CD4-positive, alpha-beta memory T cell (primary cell): ENCODE results near the gene SLC41A3. TPM values are rescaled to one million over a fixed set of nuclear protein-coding genes. Genes with fewer than 3 reads are reported as not detected.

Experiments used
- CTCF ChIA-PET: fragments of 350-600 bp; sonication (Branson Sonifier 250); formaldehyde crosslinking; loops from one replicate; lab custom pipeline; 2021; ENCODE audit warnings: inconsistent platforms; ENCODE audit not compliant: partially characterized antibody; lab: Charles Lee
- POLR2A ChIA-PET: fragments of 350-600 bp; sonication (Branson Sonifier 250); formaldehyde crosslinking; loops from one replicate; lab custom pipeline; 2021; ENCODE audit not compliant: partially characterized antibody; lab: Charles Lee
- DNase-seq, 5 donors: peaks; one replicate each; pipeline versions ENCODE4 v3.0.0 to v3.0.0-alpha.2; 2020 to 2022; ENCODE audit warnings: mixed read lengths in 1 of 5
- H3K27ac ChIP-seq: one replicate; pipeline ENCODE4 v1.7.0; 2013; ENCODE audit warnings: low read depth, low read length
- H3K27me3 ChIP-seq: 2 replicates; pipeline ENCODE4 v1.7.0; 2013; ENCODE audit warnings: mild to moderate bottlenecking, low read length, moderate library complexity; ENCODE audit not compliant: insufficient read depth
- H3K36me3 ChIP-seq: 2 replicates; pipeline ENCODE4 v1.7.0; 2013; ENCODE audit warnings: mild to moderate bottlenecking, low read length, moderate library complexity; ENCODE audit not compliant: insufficient read depth
- H3K4me1 ChIP-seq: 2 replicates; pipeline ENCODE4 v1.7.0; 2013; ENCODE audit warnings: mild to moderate bottlenecking, low read length, moderate library complexity; ENCODE audit not compliant: insufficient read depth
- H3K4me3 ChIP-seq, 2 donors: one replicate each; pipeline ENCODE4 v1.7.0; 2013; ENCODE audit warnings: low read length in 2 of 2, mild to moderate bottlenecking in 1 of 2
- H3K9me3 ChIP-seq, 2 donors: one replicate each; pipeline ENCODE4 v1.7.0; 2013; ENCODE audit warnings: low read length in 2 of 2, control low read depth in 1 of 2; ENCODE audit not compliant: control insufficient read depth in 1 of 2
- H3K27ac Mint-ChIP-seq, 7 donors: one replicate each; pipeline ENCODE4 v1.8.0; 2020 to 2021; ENCODE audit warnings: mixed read lengths in 7 of 7, mild to moderate bottlenecking in 6 of 7, inconsistent platforms in 3 of 7, moderate library complexity in 3 of 7
- H3K27me3 Mint-ChIP-seq, 2 donors: one replicate each; pipeline ENCODE4 v1.8.0; 2020 to 2021; ENCODE audit warnings: mixed read lengths in 2 of 2
- H3K36me3 Mint-ChIP-seq, 2 donors: one replicate each; pipeline ENCODE4 v1.8.0; 2020 to 2021; ENCODE audit warnings: mixed read lengths in 2 of 2, inconsistent platforms in 1 of 2, mild to moderate bottlenecking in 1 of 2
- H3K4me1 Mint-ChIP-seq, 4 donors: one replicate each; pipeline ENCODE4 v1.8.0; 2020 to 2021; ENCODE audit warnings: mixed read lengths in 4 of 4, mild to moderate bottlenecking in 1 of 4
- H3K4me3 Mint-ChIP-seq, 8 donors: one replicate each; pipeline ENCODE4 v1.8.0; 2020 to 2021; ENCODE audit warnings: mixed read lengths in 8 of 8, mild to moderate bottlenecking in 7 of 8, moderate library complexity in 6 of 8, inconsistent platforms in 3 of 8
- H3K9me3 Mint-ChIP-seq, 8 donors: one replicate each; pipeline ENCODE4 v1.8.0; 2020 to 2021; ENCODE audit warnings: mixed read lengths in 8 of 8, mild to moderate bottlenecking in 5 of 8, inconsistent platforms in 3 of 8, moderate library complexity in 1 of 8
- intact Hi-C: fragments of 100-400 bp; cut with micrococcal nuclease; formaldehyde crosslinking; loops from one replicate; pipeline ENCODE4 v1.15.1; 2023
- polyA plus RNA-seq, 2 donors: library from polyadenylated mRNA; unstranded; fragments of 300-500 nt; fragmentation: Illumina TruSeq; gene quantifications; one replicate each; pipeline ENCODE4 v1.2.3, GENCODE V29; 2021
- total RNA-seq, 2 experiments: library from RNA; stranded (reverse); gene quantifications; one replicate each; pipeline ENCODE4 v1.2.3, GENCODE V29; 2021

SLC41A3 gene
- total and polyA plus RNA-seq, 4 experiments from 2014 or later, result 22.5 to 41.2 (median 32.8) TPM

GRCh38 chr3:126109146-126109879 lies 25.4 kb upstream of the SLC41A3 start:
- no peaks in the 10 kb centered on the region for H3K4me1 ChIP-seq
- H3K4me3 ChIP-seq, result no peak overlapping the region
- H3K27me3 Mint-ChIP-seq, result no peaks in the 10 kb centered on the region
- H3K9me3 Mint-ChIP-seq, result no peaks in the 10 kb centered on the region
- ChIA-PET POLR2A (no interaction called here), CTCF (no interaction called here)
- no peaks in the 10 kb centered on the region for H3K36me3 ChIP-seq
- intact Hi-C loops, result no loop called here
- no peaks in the 10 kb centered on the region for H3K27me3 ChIP-seq
- no peaks in the 10 kb centered on the region for H3K36me3 Mint-ChIP-seq
- no peaks in the 10 kb centered on the region for H3K4me1 Mint-ChIP-seq
- no peak overlapping the region for H3K27ac ChIP-seq
- no peaks in the 10 kb centered on the region for H3K9me3 ChIP-seq
- H3K4me3 Mint-ChIP-seq, result no peak overlapping the region
- DNase-seq, result no peak
- no peak overlapping the region for H3K27ac Mint-ChIP-seq

GRCh38 chr3:126108676-126109050 lies 24.7 kb upstream of the SLC41A3 start:
- intact Hi-C loops, result no loop called here
- Histone ChIP-seq H3K36me3 (no peaks in the 10 kb centered on the region), H3K4me3 (no peak overlapping the region), H3K27ac (no peak overlapping the region), H3K27me3 (no peaks in the 10 kb centered on the region), H3K9me3 (no peaks in the 10 kb centered on the region), H3K4me1 (no peaks in the 10 kb centered on the region)
- no peaks in the 10 kb centered on the region for H3K4me1 Mint-ChIP-seq
- no peak overlapping the region for H3K4me3 Mint-ChIP-seq
- H3K27ac Mint-ChIP-seq, result no peak overlapping the region
- POLR2A ChIA-PET, result no interaction called here
- H3K9me3 Mint-ChIP-seq, result no peaks in the 10 kb centered on the region
- H3K36me3 Mint-ChIP-seq, result no peaks in the 10 kb centered on the region
- CTCF ChIA-PET, result no interaction called here
- H3K27me3 Mint-ChIP-seq, result no peaks in the 10 kb centered on the region
- no peak for DNase-seq

GRCh38 chr3:126107957-126108675 lies 24.2 kb upstream of the SLC41A3 start:
- Mint-ChIP-seq H3K27ac (no peak overlapping the region), H3K4me1 (no peaks in the 10 kb centered on the region), H3K36me3 (no peaks in the 10 kb centered on the region), H3K4me3 (no peak overlapping the region), H3K27me3 (no peaks in the 10 kb centered on the region), H3K9me3 (no peaks in the 10 kb centered on the region)
- ChIA-PET POLR2A (no interaction called here), CTCF (no interaction called here)
- Histone ChIP-seq H3K9me3 (no peaks in the 10 kb centered on the region), H3K27ac (no peak overlapping the region), H3K36me3 (no peaks in the 10 kb centered on the region), H3K4me1 (no peaks in the 10 kb centered on the region), H3K27me3 (no peaks in the 10 kb centered on the region), H3K4me3 (no peak overlapping the region)
- intact Hi-C loops, result no loop called here
- no peak for DNase-seq

- intact Hi-C loops, result no loop called here
- Mint-ChIP-seq H3K4me1 (no peaks in the 10 kb centered on the region), H3K36me3 (no peaks in the 10 kb centered on the region), H3K27me3 (no peaks in the 10 kb centered on the region), H3K9me3 (no peaks in the 10 kb centered on the region), H3K4me3 (no peak overlapping the region), H3K27ac (no peak overlapping the region)
- H3K9me3 ChIP-seq, result no peaks in the 10 kb centered on the region
- ChIA-PET CTCF (no interaction called here), POLR2A (no interaction called here)
- no peak for DNase-seq
- no peak overlapping the region for H3K27ac ChIP-seq
- no peaks in the 10 kb centered on the region for H3K36me3 ChIP-seq
- H3K4me3 ChIP-seq, result no peak overlapping the region
- no peaks in the 10 kb centered on the region for H3K4me1 ChIP-seq
- no peaks in the 10 kb centered on the region for H3K27me3 ChIP-seq
These were observed 23.4 kb upstream of the SLC41A3 start for GRCh38 chr3:126107203-126107939.

- Mint-ChIP-seq H3K36me3 (no peaks in the 10 kb centered on the region), H3K9me3 (no peaks in the 10 kb centered on the region), H3K4me1 (no peaks in the 10 kb centered on the region), H3K4me3 (no peak overlapping the region), H3K27ac (peak overlapping the region in 2 of 7 donors; percentile 12 to 24), H3K27me3 (no peaks in the 10 kb centered on the region)
- H3K4me3 ChIP-seq, result no peak overlapping the region
- H3K4me1 ChIP-seq, result no peaks in the 10 kb centered on the region
- H3K9me3 ChIP-seq, result no peaks in the 10 kb centered on the region
- ChIA-PET POLR2A (no interaction called here), CTCF (no interaction called here)
- intact Hi-C loops, result no loop called here
- no peaks in the 10 kb centered on the region for H3K36me3 ChIP-seq
- no peak overlapping the region for H3K27ac ChIP-seq
- DNase-seq, result no peak
- H3K27me3 ChIP-seq, result no peaks in the 10 kb centered on the region
These were observed 22.6 kb upstream of the SLC41A3 start for GRCh38 chr3:126106336-126107202.

- H3K36me3 ChIP-seq, result no peaks in the 10 kb centered on the region
- Mint-ChIP-seq H3K27ac (no peak overlapping the region), H3K4me3 (no peak overlapping the region), H3K9me3 (no peaks in the 10 kb centered on the region), H3K4me1 (no peaks in the 10 kb centered on the region), H3K27me3 (no peaks in the 10 kb centered on the region), H3K36me3 (no peaks in the 10 kb centered on the region)
- DNase-seq, result no peak
- no peaks in the 10 kb centered on the region for H3K9me3 ChIP-seq
- H3K27ac ChIP-seq, result no peak overlapping the region
- no peaks in the 10 kb centered on the region for H3K4me1 ChIP-seq
- ChIA-PET CTCF (no interaction called here), POLR2A (no interaction called here)
- no peak overlapping the region for H3K4me3 ChIP-seq
- H3K27me3 ChIP-seq, result no peaks in the 10 kb centered on the region
- intact Hi-C loops, result no loop called here
These were observed 21.8 kb upstream of the SLC41A3 start for GRCh38 chr3:126105691-126106187.
